ENCODE measurements around the gene NUCKS1.

DNA sequence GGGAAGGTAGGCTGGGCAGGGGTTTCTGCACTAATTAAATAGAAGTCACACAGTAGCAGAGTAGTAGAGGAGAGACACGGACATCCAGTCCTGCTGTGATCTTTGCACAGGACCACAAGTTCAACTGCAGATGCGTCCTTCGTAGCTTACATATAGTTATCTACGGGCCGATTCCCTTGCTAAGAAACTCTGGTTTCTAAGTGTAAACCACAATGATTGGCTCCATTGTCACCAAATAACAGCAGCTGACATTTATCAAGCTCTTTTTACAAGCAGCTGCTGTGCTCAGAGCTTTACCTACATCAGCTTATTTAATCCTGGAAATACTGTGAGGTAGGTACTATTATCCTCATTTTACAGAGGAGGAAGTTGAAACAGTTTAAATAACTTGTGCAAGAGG is 72.8 kb downstream of the NUCKS1 start:
- TF ChIP-seq ZNF280B (CRISPR knock-in tag; IDR thresholded peaks at IDR 0.05; ENCODE audit: borderline replicate concordance) (no peak), POLR2A (IDR thresholded peaks at IDR 0.05; ENCODE audit: insufficient read depth in 1 of 2, low read depth in 2 of 2, low read length in 2 of 2) (no peak), BRCA1 (CRISPR knock-in tag; IDR thresholded peaks at IDR 0.05) (no peak), ATF7 (IDR thresholded peaks at IDR 0.05) (no peak), ATF7 (CRISPR knock-in tag; IDR thresholded peaks at IDR 0.05) (no peak), TRIM24 (CRISPR knock-in tag; IDR thresholded peaks at IDR 0.05) (no peak), TAF1 (CRISPR knock-in tag; IDR thresholded peaks at IDR 0.05) (no peak), JUND (CRISPR knock-in tag; IDR thresholded peaks at IDR 0.05) (no peak), SUZ12 (IDR thresholded peaks at IDR 0.05; ENCODE audit: low read depth, low read length) (no peak)
- TF ChIP-seq, protein P1, sequence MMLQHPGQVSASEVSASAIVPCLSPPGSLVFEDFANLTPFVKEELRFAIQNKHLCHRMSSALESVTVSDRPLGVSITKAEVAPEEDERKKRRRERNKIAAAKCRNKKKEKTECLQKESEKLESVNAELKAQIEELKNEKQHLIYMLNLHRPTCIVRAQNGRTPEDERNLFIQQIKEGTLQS (CRISPR knock-in tag; IDR thresholded peaks at IDR 0.05), result no peak
- TF ChIP-seq, protein P2, sequence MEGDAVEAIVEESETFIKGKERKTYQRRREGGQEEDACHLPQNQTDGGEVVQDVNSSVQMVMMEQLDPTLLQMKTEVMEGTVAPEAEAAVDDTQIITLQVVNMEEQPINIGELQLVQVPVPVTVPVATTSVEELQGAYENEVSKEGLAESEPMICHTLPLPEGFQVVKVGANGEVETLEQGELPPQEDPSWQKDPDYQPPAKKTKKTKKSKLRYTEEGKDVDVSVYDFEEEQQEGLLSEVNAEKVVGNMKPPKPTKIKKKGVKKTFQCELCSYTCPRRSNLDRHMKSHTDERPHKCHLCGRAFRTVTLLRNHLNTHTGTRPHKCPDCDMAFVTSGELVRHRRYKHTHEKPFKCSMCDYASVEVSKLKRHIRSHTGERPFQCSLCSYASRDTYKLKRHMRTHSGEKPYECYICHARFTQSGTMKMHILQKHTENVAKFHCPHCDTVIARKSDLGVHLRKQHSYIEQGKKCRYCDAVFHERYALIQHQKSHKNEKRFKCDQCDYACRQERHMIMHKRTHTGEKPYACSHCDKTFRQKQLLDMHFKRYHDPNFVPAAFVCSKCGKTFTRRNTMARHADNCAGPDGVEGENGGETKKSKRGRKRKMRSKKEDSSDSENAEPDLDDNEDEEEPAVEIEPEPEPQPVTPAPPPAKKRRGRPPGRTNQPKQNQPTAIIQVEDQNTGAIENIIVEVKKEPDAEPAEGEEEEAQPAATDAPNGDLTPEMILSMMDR (CRISPR knock-in tag; IDR thresholded peaks at IDR 0.05), result no peak
- TF ChIP-seq, protein P3, sequence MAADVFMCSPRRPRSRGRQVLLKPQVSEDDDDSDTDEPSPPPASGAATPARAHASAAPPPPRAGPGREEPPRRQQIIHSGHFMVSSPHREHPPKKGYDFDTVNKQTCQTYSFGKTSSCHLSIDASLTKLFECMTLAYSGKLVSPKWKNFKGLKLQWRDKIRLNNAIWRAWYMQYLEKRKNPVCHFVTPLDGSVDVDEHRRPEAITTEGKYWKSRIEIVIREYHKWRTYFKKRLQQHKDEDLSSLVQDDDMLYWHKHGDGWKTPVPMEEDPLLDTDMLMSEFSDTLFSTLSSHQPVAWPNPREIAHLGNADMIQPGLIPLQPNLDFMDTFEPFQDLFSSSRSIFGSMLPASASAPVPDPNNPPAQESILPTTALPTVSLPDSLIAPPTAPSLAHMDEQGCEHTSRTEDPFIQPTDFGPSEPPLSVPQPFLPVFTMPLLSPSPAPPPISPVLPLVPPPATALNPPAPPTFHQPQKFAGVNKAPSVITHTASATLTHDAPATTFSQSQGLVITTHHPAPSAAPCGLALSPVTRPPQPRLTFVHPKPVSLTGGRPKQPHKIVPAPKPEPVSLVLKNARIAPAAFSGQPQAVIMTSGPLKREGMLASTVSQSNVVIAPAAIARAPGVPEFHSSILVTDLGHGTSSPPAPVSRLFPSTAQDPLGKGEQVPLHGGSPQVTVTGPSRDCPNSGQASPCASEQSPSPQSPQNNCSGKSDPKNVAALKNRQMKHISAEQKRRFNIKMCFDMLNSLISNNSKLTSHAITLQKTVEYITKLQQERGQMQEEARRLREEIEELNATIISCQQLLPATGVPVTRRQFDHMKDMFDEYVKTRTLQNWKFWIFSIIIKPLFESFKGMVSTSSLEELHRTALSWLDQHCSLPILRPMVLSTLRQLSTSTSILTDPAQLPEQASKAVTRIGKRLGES (CRISPR knock-in tag; IDR thresholded peaks at IDR 0.05; ENCODE audit: borderline replicate concordance), result no peak

Measured in HepG2 (cell line).